Middle frontal gyrus (tissue), 1 donor: Measurements from ENCODE around the gene PTPN23.

Experiments used
- DNase-seq: peaks from one replicate; pipeline ENCODE4 v3.0.0-alpha.2; 2015; ENCODE audit warnings: low spot score; ENCODE audit errors: extremely low spot score

PTPN23 gene

GRCh38 chr3:47405820-47406761 lies 25.3 kb downstream of the PTPN23 start:
- DNase-seq, result no peak

- no peak for DNase-seq
These were observed 25.9 kb downstream of the PTPN23 start for GRCh38 chr3:47406762-47407149.

GRCh38 chr3:47407237-47407636 lies 26.4 kb downstream of the PTPN23 start:
- DNase-seq, result no peak

- DNase-seq, result no peak
These were observed 27.3 kb downstream of the PTPN23 start for GRCh38 chr3:47407896-47408838.

- DNase-seq, result no peak
These were observed 28.0 kb downstream of the PTPN23 start for GRCh38 chr3:47408839-47409229.

GRCh38 chr3:47409284-47409683 lies 28.5 kb downstream of the PTPN23 start:
- DNase-seq, result no peak

GRCh38 chr3:47409688-47410416 lies 29.0 kb downstream of the PTPN23 start:
- no peak for DNase-seq

GRCh38 chr3:47410417-47410720 lies 29.5 kb downstream of the PTPN23 start:
- DNase-seq, result no peak

GRCh38 chr3:47410801-47411646 lies 30.2 kb downstream of the PTPN23 start:
- no peak for DNase-seq

- DNase-seq, result no peak
These were observed 31.1 kb downstream of the PTPN23 start for GRCh38 chr3:47411696-47412452.

- no peak for DNase-seq
These were observed 31.6 kb downstream of the PTPN23 start for GRCh38 chr3:47412453-47412756.

- DNase-seq, result no peak
These were observed 32.2 kb downstream of the PTPN23 start for GRCh38 chr3:47412842-47413520.

GRCh38 chr3:47413751-47414150 lies 32.9 kb downstream of the PTPN23 start:
- no peak for DNase-seq

- DNase-seq, result no peak
These were observed 33.3 kb downstream of the PTPN23 start for GRCh38 chr3:47414161-47414564.

- DNase-seq, result no peak
These were observed 34.1 kb downstream of the PTPN23 start for GRCh38 chr3:47414666-47415587.

GRCh38 chr3:47416041-47416440 lies 35.2 kb downstream of the PTPN23 start:
- DNase-seq, result no peak

GRCh38 chr3:47418167-47419082 lies 37.6 kb downstream of the PTPN23 start:
- DNase-seq, result no peak
